ENCODE results near the gene SLCO1B3. TPM values are rescaled to one million over a fixed set of nuclear protein-coding genes. Genes with fewer than 3 reads are reported as not detected.

SLCO1B3 gene
- total and polyA plus RNA-seq, 2 donors from 2014 or later, result not detected

DNA sequence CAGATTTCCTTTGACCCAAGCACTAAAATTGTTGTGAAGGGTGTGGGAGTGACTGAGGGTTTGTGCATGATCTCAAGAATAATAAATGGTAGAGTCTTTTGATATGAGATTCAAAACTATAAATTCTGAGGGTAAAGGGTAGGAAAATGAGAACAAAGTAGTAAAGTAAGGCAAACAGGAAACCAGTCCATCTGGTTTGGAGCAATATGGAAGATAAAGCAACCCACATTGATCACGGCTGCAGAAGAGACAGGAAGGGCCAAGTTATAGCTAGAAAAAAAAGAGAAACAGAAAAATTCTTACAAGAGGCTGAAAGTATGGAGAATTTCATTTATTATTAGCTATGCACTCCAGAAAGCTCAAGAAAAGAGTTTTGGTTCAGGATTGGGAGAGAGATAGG lies 4.6 kb upstream of the SLCO1B3 start:
- TF ChIP-seq, protein P1, sequence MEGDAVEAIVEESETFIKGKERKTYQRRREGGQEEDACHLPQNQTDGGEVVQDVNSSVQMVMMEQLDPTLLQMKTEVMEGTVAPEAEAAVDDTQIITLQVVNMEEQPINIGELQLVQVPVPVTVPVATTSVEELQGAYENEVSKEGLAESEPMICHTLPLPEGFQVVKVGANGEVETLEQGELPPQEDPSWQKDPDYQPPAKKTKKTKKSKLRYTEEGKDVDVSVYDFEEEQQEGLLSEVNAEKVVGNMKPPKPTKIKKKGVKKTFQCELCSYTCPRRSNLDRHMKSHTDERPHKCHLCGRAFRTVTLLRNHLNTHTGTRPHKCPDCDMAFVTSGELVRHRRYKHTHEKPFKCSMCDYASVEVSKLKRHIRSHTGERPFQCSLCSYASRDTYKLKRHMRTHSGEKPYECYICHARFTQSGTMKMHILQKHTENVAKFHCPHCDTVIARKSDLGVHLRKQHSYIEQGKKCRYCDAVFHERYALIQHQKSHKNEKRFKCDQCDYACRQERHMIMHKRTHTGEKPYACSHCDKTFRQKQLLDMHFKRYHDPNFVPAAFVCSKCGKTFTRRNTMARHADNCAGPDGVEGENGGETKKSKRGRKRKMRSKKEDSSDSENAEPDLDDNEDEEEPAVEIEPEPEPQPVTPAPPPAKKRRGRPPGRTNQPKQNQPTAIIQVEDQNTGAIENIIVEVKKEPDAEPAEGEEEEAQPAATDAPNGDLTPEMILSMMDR (IDR thresholded peaks at IDR 0.05; ENCODE audit: borderline replicate concordance, extremely low read depth, insufficient read depth), result no peak

GRCh38 chr12:20807192-20808080 lies 3.1 kb upstream of the SLCO1B3 start:
- DNase-seq, result peak in 1 of 5 donors; percentile 49

More for the DNA sequence above, 4.6 kb upstream of the SLCO1B3 start:
- H3K4me1 ChIP-seq (ENCODE audit: control insufficient read depth in 2 of 3, insufficient read depth in 2 of 3, low read depth in 1 of 3, low read length in 3 of 3), result no peaks in the 10 kb centered on the region
- no peak overlapping the region for H3K4me3 ChIP-seq (ENCODE audit: low read length in 3 of 3)
- no peaks in the 10 kb centered on the region for H3K36me3 ChIP-seq (ENCODE audit: control insufficient read depth in 2 of 3, insufficient read depth in 3 of 3, low read length in 3 of 3)
- intact Hi-C loops (cut with DNase I), result no loop called here
- no peaks in the 10 kb centered on the region for H3K27me3 ChIP-seq (ENCODE audit: control insufficient read depth, insufficient read depth, low read length)
- no peak for DNase-seq
- H3K9me3 ChIP-seq (ENCODE audit: control insufficient read depth in 2 of 3, insufficient read depth in 1 of 3, low read length in 3 of 3), result no peaks in the 10 kb centered on the region
- no peak overlapping the region for H3K9ac ChIP-seq (ENCODE audit: low read length in 3 of 3)
- FAIRE-seq, result no peak
- no peak overlapping the region for H3K27ac ChIP-seq (ENCODE audit: low read depth in 2 of 2, low read length in 2 of 2)

GRCh38 chr12:20808521-20808920 lies 2.0 kb upstream of the SLCO1B3 start:
- Histone ChIP-seq H3K36me3 (ENCODE audit: control insufficient read depth in 2 of 3, insufficient read depth in 3 of 3, low read length in 3 of 3) (no peaks in the 10 kb centered on the region), H3K9me3 (ENCODE audit: control insufficient read depth in 2 of 3, insufficient read depth in 1 of 3, low read length in 3 of 3) (no peaks in the 10 kb centered on the region), H3K27me3 (ENCODE audit: control insufficient read depth, insufficient read depth, low read length) (no peaks in the 10 kb centered on the region), H3K27ac (ENCODE audit: low read depth in 2 of 2, low read length in 2 of 2) (no peak overlapping the region), H3K4me1 (ENCODE audit: control insufficient read depth in 2 of 3, insufficient read depth in 2 of 3, low read depth in 1 of 3, low read length in 3 of 3) (no peaks in the 10 kb centered on the region), H3K4me3 (ENCODE audit: low read length in 3 of 3) (no peak overlapping the region), H3K9ac (ENCODE audit: low read length in 3 of 3) (no peak overlapping the region)
- FAIRE-seq (no peak), DNase-seq (no peak)
- TF ChIP-seq, protein P1 (IDR thresholded peaks at IDR 0.05; ENCODE audit: borderline replicate concordance, extremely low read depth, insufficient read depth), result no peak
- intact Hi-C loops (cut with DNase I), result no loop called here

More at GRCh38 chr12:20807192-20808080, 3.1 kb upstream of the SLCO1B3 start:
- H3K4me3 ChIP-seq (ENCODE audit: low read length in 3 of 3), result no peak overlapping the region
- H3K9ac ChIP-seq (ENCODE audit: low read length in 3 of 3), result no peak overlapping the region
- intact Hi-C loops (cut with DNase I), result no loop called here
- TF ChIP-seq, protein P1 (IDR thresholded peaks at IDR 0.05; ENCODE audit: borderline replicate concordance, extremely low read depth, insufficient read depth), result no peak
- no peak for FAIRE-seq
- H3K27me3 ChIP-seq (ENCODE audit: control insufficient read depth, insufficient read depth, low read length), result no peaks in the 10 kb centered on the region
- H3K9me3 ChIP-seq (ENCODE audit: control insufficient read depth in 2 of 3, insufficient read depth in 1 of 3, low read length in 3 of 3), result no peaks in the 10 kb centered on the region
- no peak overlapping the region for H3K27ac ChIP-seq (ENCODE audit: low read depth in 2 of 2, low read length in 2 of 2)
- H3K36me3 ChIP-seq (ENCODE audit: control insufficient read depth in 2 of 3, insufficient read depth in 3 of 3, low read length in 3 of 3), result no peaks in the 10 kb centered on the region
- H3K4me1 ChIP-seq (ENCODE audit: control insufficient read depth in 2 of 3, insufficient read depth in 2 of 3, low read depth in 1 of 3, low read length in 3 of 3), result no peaks in the 10 kb centered on the region
